Duodenal mucosa (tissue), 2 donors: ENCODE data around the gene TOX4.

ENCODE experiments used
- H3K27ac ChIP-seq: one replicate; pipeline ENCODE4 v1.7.0; 2013; ENCODE audit warnings: low read depth, low read length
- H3K27me3 ChIP-seq, 2 donors: one replicate each; pipeline ENCODE4 v1.7.0; 2013; ENCODE audit warnings: low read length in 2 of 2, control low read depth in 1 of 2; ENCODE audit not compliant: insufficient read depth in 2 of 2, control insufficient read depth in 1 of 2
- H3K36me3 ChIP-seq, 2 donors: one replicate each; pipeline ENCODE4 v1.7.0; 2013; ENCODE audit warnings: low read length in 2 of 2, control low read depth in 1 of 2; ENCODE audit not compliant: insufficient read depth in 2 of 2, control insufficient read depth in 1 of 2
- H3K4me1 ChIP-seq, 2 donors: one replicate each; pipeline ENCODE4 v1.7.0; 2013; ENCODE audit warnings: low read length in 2 of 2, control low read depth in 1 of 2; ENCODE audit not compliant: insufficient read depth in 2 of 2, control insufficient read depth in 1 of 2
- H3K4me3 ChIP-seq, 2 donors: one replicate each; pipeline ENCODE4 v1.7.0; 2013; ENCODE audit warnings: low read length in 2 of 2, low read depth in 1 of 2
- H3K9ac ChIP-seq, 2 donors: one replicate each; pipeline ENCODE4 v1.7.0; 2013; ENCODE audit warnings: low read length in 2 of 2, low read depth in 1 of 2
- H3K9me3 ChIP-seq, 2 donors: one replicate each; pipeline ENCODE4 v1.7.0; 2013; ENCODE audit warnings: low read length in 2 of 2, control low read depth in 1 of 2; ENCODE audit not compliant: control insufficient read depth in 1 of 2

Gene TOX4

GRCh38 chr14:21523203-21523602, 46.2 kb downstream of the TOX4 start:
- Histone ChIP-seq H3K27ac (no peak overlapping the region), H3K27me3 (no peaks in the 10 kb centered on the region), H3K9me3 (no peaks in the 10 kb centered on the region), H3K4me3 (no peak overlapping the region), H3K36me3 (no peaks in the 10 kb centered on the region), H3K9ac (no peak overlapping the region), H3K4me1 (peaks cover 3 to 9% of the 10 kb centered on the region in 2 donors)

GRCh38 chr14:21524575-21525490, 47.8 kb downstream of the TOX4 start:
- H3K4me1 ChIP-seq = peaks cover 3 to 9% of the 10 kb centered on the region in 2 donors
- H3K27me3 ChIP-seq = no peaks in the 10 kb centered on the region
- H3K4me3 ChIP-seq = peak overlapping the region; percentile 69 to 71
- no peaks in the 10 kb centered on the region for H3K9me3 ChIP-seq
- H3K27ac ChIP-seq = no peak overlapping the region
- no peaks in the 10 kb centered on the region for H3K36me3 ChIP-seq
- H3K9ac ChIP-seq = no peak overlapping the region

GRCh38 chr14:21525571-21525961, 48.6 kb downstream of the TOX4 start:
- peak overlapping the region in 1 of 2 donors; percentile 51 for H3K9ac ChIP-seq
- H3K27ac ChIP-seq = no peak overlapping the region
- peaks cover 3 to 9% of the 10 kb centered on the region in 2 donors for H3K4me1 ChIP-seq
- peak overlapping the region; percentile 69 to 71 for H3K4me3 ChIP-seq
- no peaks in the 10 kb centered on the region for H3K27me3 ChIP-seq
- no peaks in the 10 kb centered on the region for H3K9me3 ChIP-seq
- no peaks in the 10 kb centered on the region for H3K36me3 ChIP-seq

- Histone ChIP-seq H3K36me3 (no peaks in the 10 kb centered on the region), H3K27ac (no peak within 1 kb of the TSS), H3K4me3 (peak within 1 kb of the TSS; percentile 69 to 71), H3K4me1 (peaks cover 3 to 9% of the 10 kb centered on the region in 2 donors), H3K27me3 (no peaks in the 10 kb centered on the region), H3K9me3 (no peaks in the 10 kb centered on the region), H3K9ac (peak within 1 kb of the TSS in 1 of 2 donors; percentile 51)
These were observed 49.1 kb downstream of the TOX4 start, which contains the start of gene SALL2 for GRCh38 chr14:21525962-21526671. SALL2 (minus strand) TSS chr14:21526346; CDS start chr14:21526127, 219 bp downstream.

- Histone ChIP-seq H3K36me3 (no peaks in the 10 kb centered on the region), H3K4me3 (peak overlapping the region; percentile 69 to 71), H3K9ac (peak overlapping the region in 1 of 2 donors; percentile 51), H3K4me1 (peaks cover 3 to 9% of the 10 kb centered on the region in 2 donors), H3K27ac (no peak overlapping the region), H3K27me3 (no peaks in the 10 kb centered on the region), H3K9me3 (no peaks in the 10 kb centered on the region)
These were observed 49.8 kb downstream of the TOX4 start for GRCh38 chr14:21526672-21527317.

- Histone ChIP-seq H3K9ac (no peak overlapping the region), H3K4me3 (no peak overlapping the region)
These were observed 50.3 kb downstream of the TOX4 start for GRCh38 chr14:21527318-21527679.

GRCh38 chr14:21528381-21529348, 51.7 kb downstream of the TOX4 start:
- no peak overlapping the region for H3K9ac ChIP-seq
- peaks cover 3 to 9% of the 10 kb centered on the region in 2 donors for H3K4me1 ChIP-seq
- peaks cover 0 to 4% of the 10 kb centered on the region in 2 donors for H3K27me3 ChIP-seq
- no peaks in the 10 kb centered on the region for H3K36me3 ChIP-seq
- H3K27ac ChIP-seq = no peak overlapping the region
- no peak overlapping the region for H3K4me3 ChIP-seq
- H3K9me3 ChIP-seq = no peaks in the 10 kb centered on the region

More at GRCh38 chr14:21527318-21527679, 50.3 kb downstream of the TOX4 start:
- Histone ChIP-seq H3K36me3 (no peaks in the 10 kb centered on the region), H3K27ac (no peak overlapping the region), H3K27me3 (no peaks in the 10 kb centered on the region), H3K4me1 (peaks cover 3 to 9% of the 10 kb centered on the region in 2 donors), H3K9me3 (no peaks in the 10 kb centered on the region)

GRCh38 chr14:21529515-21529914, 52.5 kb downstream of the TOX4 start:
- H3K4me3 ChIP-seq = no peak overlapping the region
- H3K27ac ChIP-seq = no peak overlapping the region
- H3K9ac ChIP-seq = no peak overlapping the region
- H3K9me3 ChIP-seq = no peaks in the 10 kb centered on the region
- no peaks in the 10 kb centered on the region for H3K36me3 ChIP-seq
- H3K27me3 ChIP-seq = peaks cover 3 to 8% of the 10 kb centered on the region in 2 donors
- peaks cover 3 to 9% of the 10 kb centered on the region in 2 donors for H3K4me1 ChIP-seq

- no peak overlapping the region for H3K4me3 ChIP-seq
- H3K9me3 ChIP-seq = no peaks in the 10 kb centered on the region
- H3K27ac ChIP-seq = no peak overlapping the region
- no peaks in the 10 kb centered on the region for H3K36me3 ChIP-seq
- H3K4me1 ChIP-seq = no peaks in the 10 kb centered on the region
- H3K27me3 ChIP-seq = peaks cover 26 to 27% of the 10 kb centered on the region in 2 donors
- no peak overlapping the region for H3K9ac ChIP-seq
These were observed 56.3 kb downstream of the TOX4 start for GRCh38 chr14:21533294-21533693.
